ENCODE data around the gene HIC1.

HIC1 gene

DNA sequence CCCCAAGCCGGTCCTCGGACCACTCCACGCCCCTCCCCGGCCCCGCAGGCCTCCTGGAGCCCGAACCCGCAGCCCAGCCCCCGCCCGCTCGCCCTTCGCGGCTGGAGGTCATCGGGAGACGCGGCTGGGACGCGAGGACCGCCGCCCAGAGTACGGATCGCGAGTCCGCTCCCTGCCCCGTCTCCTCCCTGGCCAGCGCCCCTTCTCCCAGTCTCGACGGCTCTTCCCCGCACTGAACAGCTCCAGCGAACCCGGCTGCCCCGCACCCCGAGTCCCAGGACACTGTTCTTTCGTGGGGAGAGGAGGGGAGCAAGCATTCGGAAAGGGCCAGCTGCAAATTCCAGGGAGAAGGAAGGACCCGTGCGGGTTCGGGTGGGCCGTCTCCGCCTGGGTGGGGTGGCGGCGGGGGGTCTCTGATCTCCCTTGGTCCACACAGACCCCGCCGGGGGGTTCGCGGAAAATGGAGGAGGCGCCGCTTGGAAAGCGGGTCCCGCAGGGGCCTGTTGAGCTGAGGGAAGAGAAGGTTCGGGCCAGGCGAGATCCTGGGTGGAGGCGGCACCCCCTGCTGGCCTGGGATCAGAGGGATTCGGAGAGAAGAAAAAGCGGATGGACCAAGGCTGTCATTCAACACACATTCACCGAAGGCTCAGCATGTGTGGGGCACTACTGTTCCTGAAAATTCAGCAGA is 29.1 kb upstream of the HIC1 start:
- DNase-seq (ENCODE audit: low read depth): no peak

- no peak for DNase-seq (ENCODE audit: low read depth)
Measured at GRCh38 chr17:2027528-2028233, 27.2 kb upstream of the HIC1 start.

GRCh38 chr17:2028234-2028614 is 26.7 kb upstream of the HIC1 start:
- DNase-seq (ENCODE audit: low read depth): no peak

DNA sequence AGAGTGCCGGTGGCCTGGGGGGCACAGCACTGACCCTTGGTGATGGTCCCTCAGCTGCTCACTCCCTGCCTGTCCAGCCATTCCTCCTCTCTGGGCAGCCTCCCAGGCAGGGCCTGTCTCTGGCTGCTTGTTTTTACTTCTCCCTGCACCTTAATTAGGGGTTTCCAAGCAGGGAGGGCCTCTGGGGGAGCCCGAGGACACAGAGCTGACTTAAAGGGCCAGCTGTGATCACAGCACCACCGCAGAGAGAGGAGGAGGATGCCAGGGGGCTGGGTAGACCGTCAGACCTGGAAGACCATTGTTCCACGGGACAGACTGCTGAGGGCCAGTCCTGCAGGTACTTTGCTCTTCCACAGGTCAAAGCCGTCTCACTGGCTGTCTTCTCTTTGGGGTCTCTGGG is 26.2 kb upstream of the HIC1 start:
- no peak for DNase-seq (ENCODE audit: low read depth)

DNA sequence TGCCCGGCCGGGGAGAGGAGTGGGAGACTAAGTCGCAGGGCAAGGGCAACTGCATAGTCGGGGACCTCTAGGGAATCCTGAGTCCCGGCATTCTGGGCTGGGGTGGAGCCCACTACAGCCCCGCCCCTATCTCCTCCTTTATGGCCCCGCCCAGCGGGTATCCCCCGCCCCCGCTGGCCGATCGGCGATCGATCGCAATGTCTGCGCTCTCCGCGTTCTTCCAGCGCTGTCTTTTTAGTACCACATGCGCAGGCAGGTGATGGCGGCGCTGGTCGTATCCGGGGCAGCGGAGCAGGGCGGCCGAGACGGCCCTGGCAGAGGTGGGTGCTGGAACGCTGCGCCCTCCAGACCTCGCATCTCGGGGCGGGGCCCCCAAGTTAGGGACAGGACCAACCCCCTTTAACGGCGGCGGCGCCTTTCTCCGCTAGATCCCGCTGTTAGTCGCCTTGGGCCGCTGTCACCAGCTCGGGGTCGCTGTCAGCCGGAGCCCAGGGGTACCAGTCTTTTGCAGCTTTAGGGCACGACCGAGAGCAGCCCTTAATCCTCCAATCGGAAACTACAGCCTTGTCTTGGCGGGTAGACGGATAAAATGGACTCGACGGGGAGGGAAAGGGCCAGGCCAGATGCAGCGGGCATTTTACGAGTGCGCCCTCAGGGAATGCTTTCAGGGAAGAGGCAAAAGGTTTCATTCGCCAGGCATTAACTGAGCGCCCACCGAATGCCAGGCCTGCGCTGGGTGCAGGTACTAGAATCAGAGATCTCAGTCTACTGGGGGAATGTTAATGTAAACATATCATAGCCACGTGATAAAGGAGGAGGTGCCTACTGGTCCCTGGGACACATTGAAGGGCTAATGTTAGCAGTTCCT is 24.8 kb upstream of the HIC1 start, which contains the start of gene DPH1:
DPH1 (plus strand) TSS at position 243 of the 868 bp plus-strand sequence; CDS start at position 260, 17 bp downstream.
- peak; percentile 79 for DNase-seq (ENCODE audit: low read depth)

- DNase-seq (ENCODE audit: low read depth): no peak
Measured at GRCh38 chr17:2030779-2031163, 24.1 kb upstream of the HIC1 start.

- DNase-seq (ENCODE audit: low read depth): no peak
Measured at GRCh38 chr17:2033153-2033552, 21.8 kb upstream of the HIC1 start.

GRCh38 chr17:2034157-2034556 is 20.7 kb upstream of the HIC1 start:
- no peak for DNase-seq (ENCODE audit: low read depth)

DNA sequence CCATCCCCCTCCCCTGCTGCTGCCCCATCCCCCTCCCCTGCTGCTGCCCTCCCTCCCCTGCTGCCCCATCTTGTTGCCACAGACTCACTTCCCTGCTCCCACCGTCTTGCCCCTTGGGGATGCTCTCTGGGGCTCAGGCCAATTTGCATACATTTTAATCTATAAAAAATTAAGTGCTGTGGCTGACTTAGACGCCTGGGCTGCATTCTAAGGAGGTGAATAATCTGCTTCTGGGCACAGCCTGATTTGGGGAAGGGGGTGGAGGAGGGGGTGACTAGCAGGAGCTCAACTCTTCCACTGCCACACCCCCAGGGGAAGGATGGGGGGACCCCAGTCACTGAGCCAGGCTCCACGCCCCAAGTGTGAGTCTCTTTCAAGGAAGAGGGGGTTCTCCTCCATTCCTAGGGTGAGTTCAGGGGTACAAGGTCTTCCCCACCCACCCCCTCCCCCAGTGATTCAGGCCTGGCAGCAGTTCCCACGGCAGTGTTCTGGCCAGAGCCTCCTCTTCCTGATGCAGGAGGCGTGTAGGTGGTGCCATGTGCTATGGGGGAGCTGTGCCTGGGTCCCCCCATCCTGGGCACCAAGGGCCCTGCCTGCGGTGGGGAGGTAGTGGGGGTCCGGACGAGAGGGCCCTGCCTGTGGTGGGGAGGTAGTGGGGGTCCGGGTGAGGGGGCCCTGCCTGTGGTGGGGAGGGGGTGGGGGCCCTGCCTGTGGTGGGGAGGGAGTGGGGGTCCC is 19.9 kb upstream of the HIC1 start:
- no peak for DNase-seq (ENCODE audit: low read depth)

- no peak for DNase-seq (ENCODE audit: low read depth)
Measured at GRCh38 chr17:2035541-2036488, 19.1 kb upstream of the HIC1 start.

DNA sequence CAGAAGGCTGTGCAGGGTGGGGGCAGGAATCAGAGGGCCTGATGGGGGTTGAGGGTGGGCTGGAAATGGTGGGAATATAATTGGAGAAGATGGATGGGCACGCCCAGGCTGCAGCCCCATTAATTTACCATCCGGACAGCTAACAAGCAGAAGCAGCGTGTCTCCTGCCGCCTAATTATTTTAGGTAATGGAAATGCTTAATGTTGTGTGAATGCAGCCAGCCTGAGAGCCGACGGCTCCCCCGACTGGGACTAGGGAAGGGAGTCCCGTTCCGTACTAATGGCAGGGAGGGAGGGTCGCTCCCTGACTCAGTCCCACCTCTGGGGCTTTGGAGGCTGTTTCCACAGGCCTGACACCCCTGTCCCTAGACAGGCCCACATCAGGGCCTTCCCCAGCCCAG is 17.7 kb upstream of the HIC1 start:
- no peak for DNase-seq (ENCODE audit: low read depth)

- no peak for DNase-seq (ENCODE audit: low read depth)
Measured at GRCh38 chr17:2040219-2040827, 14.6 kb upstream of the HIC1 start.

DNA sequence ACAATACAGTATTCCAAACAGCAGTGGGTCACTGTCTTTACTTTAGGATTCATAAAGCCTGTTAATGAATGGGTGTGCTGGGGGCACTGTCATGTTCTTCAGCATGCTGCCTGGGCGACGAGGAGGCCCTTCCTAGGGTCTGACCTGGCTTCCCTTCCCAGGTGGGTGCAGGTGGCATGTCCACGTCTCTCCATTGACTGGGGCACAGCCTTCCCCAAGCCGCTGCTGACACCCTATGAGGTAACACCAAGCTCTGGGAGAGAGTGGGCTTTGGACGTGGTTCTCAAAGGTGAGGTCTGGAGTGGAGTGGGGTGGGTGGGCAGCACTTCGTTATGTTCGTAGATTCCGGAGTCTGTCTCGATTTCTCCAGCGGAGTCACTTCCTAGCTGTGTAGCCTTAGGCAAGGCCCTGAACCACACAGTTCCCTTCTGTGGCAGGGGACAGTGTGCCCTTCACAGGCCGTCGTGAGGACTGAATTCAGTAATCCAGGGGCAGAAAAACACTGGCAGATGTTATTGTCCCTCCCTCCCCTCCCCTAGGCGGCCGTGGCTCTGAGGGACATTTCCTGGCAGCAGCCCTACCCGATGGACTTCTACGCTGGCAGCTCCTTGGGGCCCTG is 13.9 kb upstream of the HIC1 start:
- no peak for DNase-seq (ENCODE audit: low read depth)

GRCh38 chr17:2041561-2042389 is 13.1 kb upstream of the HIC1 start, which contains the start of gene OVCA2:
OVCA2 (plus strand) TSS chr17:2042022; CDS start chr17:2042048, 26 bp downstream.
- DNase-seq (ENCODE audit: low read depth): peak; percentile 95

DNA sequence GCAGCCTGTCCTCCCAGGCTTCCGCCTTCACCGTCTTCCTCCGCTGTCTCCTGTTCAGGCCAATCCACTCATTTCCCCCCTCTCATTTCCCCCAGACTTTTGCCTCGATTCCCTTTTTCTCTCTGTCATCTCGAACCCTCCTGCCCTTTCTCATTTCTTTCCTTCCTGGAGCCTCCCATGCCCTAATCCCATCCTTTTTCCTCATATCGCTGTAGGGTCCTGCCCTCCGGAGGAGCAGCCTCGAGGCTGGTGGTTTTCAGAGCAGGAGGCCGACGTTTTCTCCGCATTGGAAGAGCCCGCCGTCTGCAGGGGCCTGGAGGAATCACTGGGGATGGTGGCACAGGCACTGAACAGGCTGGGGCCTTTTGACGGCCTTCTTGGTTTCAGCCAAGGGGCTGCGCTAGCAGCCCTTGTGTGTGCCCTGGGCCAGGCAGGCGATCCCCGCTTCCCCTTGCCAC is 12.5 kb upstream of the HIC1 start:
- DNase-seq (ENCODE audit: low read depth): no peak

DNA sequence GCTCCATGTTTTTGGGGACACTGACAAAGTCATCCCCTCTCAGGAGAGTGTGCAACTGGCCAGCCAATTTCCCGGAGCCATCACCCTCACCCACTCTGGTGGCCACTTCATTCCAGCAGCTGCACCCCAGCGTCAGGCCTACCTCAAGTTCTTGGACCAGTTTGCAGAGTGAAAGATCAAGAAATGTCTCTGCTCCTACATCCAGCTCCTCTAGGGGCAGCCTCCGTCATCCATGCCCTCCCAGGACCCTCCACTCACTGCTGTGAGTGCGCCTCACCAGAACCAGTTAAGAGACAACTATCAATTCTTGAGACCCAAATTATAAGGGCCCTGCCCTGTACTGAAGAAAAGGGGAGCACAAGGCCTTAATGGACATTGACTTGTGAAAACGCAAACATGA is 12.0 kb upstream of the HIC1 start:
- DNase-seq (ENCODE audit: low read depth): no peak

DNA sequence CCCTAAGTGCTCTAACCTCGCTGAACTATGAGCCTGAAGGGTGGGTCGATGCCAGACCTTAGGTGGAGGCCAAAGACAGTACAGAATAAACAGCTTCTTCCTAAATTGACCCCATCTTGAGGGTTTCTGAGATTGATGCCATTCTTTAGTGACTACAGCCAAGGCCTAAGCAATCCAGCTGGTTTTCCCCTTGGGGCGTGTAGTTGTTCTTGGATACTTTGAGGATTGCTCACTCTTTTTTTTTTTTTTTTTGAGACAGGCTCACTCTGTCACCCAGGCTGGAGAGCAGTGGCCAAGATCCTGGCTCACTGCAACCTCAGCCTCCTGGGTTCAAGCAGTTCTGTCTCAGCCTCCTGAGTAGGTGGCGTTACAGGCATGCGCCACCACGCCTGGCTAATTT is 11.1 kb upstream of the HIC1 start:
- DNase-seq (ENCODE audit: low read depth): no peak

- DNase-seq (ENCODE audit: low read depth): no peak
Measured at GRCh38 chr17:2044263-2044894, 10.5 kb upstream of the HIC1 start.

All from stimulated activated CD8-positive, alpha-beta memory T cell treated with anti-CD3 and anti-CD28 coated beads, Interleukin-4, amount 100 ng/mL, for 24 hours (primary cell).